AG20443 (cell line): ENCODE measurements around the gene ARVCF.
A peak's percentile ranks its signal among the peaks of the same experiment; 100 is the strongest.

Experiments used
- DNase-seq: peaks from one replicate; pipeline ENCODE4 v3.0.0; 2012; ENCODE audit warnings: low spot score, mixed read lengths

The ARVCF gene, protein sequence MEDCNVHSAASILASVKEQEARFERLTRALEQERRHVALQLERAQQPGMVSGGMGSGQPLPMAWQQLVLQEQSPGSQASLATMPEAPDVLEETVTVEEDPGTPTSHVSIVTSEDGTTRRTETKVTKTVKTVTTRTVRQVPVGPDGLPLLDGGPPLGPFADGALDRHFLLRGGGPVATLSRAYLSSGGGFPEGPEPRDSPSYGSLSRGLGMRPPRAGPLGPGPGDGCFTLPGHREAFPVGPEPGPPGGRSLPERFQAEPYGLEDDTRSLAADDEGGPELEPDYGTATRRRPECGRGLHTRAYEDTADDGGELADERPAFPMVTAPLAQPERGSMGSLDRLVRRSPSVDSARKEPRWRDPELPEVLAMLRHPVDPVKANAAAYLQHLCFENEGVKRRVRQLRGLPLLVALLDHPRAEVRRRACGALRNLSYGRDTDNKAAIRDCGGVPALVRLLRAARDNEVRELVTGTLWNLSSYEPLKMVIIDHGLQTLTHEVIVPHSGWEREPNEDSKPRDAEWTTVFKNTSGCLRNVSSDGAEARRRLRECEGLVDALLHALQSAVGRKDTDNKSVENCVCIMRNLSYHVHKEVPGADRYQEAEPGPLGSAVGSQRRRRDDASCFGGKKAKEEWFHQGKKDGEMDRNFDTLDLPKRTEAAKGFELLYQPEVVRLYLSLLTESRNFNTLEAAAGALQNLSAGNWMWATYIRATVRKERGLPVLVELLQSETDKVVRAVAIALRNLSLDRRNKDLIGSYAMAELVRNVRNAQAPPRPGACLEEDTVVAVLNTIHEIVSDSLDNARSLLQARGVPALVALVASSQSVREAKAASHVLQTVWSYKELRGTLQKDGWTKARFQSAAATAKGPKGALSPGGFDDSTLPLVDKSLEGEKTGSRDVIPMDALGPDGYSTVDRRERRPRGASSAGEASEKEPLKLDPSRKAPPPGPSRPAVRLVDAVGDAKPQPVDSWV

DNA sequence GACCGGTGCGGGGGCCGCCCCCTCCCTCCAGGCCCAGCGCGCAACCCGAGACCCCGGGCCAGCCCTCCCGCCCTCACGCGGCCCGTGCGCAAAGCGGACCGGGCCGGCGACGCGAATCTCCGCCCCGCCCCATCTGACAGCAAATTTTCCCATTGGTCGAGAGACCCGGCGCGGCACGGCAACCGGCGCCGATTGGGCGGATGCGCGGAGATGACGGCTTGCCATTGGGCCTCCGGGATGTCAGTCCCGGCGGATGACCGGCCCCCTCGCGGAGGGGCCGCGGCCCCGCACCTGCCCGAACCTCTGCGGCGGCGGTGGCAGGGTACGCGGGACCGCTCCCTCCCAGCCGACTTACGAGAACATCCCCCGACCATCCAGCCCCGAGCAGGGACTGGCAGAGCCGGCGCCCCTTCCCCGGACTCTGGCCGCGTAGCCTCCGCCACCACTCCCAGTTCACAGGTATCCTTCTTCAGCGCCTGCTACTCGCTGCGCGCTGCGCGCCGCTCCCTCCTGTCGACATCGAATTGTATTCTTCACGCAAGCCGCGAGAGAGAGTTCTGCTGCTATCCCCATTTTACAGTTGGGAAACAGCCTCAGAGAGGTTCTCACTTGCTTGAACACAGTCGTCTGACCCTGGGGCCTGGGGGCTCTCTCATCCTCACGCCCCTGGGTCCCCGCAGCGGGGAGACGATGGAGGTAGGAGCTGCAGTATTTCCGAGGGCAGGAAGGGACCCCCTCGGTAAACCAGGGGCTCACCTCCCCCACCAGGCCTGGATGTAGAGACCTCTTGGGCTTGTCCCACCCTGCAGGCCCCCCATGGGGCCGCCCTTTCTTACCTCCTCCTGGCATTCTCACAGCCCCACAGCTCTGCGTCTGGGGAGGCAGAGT is at the start of gene ARVCF:
ARVCF (minus strand) TSS at position 90 of the 888 bp plus-strand sequence. CDS start 26,029 bp downstream, outside the sequence.
- peak; percentile 99 for DNase-seq

DNA sequence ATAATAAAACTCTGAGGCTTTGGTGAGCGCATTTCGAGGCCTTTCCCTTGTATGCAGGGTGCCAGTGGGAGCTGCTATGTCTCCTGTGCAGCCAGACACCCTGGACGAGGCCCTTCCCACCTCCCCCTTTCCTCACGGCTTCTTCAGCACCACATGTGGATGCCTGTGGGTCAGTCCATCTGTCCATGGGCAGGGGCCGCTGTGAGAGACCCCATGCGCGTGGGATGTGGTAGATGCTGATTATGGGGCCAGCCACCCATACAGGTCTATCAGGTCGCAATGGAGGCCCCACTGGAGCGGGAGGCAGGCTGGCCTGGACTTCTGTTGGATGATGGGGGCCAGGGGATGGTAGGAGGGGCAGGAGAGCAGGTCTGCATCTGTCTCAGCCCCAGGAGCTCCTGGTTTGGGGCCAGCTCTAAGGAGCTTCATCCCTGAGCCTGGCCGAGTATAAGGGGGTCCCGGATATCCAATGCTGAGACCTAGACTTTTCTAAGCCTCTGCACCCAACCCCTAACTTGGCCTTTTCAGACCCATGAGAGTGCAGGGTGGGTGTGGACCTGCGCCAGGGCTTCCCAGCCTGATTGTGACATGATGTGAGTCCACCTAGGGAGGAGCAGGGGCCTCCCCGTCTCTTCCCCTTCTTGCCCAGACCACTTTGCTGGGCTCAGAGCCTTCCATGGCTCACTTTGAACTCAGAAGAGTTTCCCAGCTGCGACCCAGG is 49.4 kb upstream of the ARVCF start:
- DNase-seq = no peak

DNA sequence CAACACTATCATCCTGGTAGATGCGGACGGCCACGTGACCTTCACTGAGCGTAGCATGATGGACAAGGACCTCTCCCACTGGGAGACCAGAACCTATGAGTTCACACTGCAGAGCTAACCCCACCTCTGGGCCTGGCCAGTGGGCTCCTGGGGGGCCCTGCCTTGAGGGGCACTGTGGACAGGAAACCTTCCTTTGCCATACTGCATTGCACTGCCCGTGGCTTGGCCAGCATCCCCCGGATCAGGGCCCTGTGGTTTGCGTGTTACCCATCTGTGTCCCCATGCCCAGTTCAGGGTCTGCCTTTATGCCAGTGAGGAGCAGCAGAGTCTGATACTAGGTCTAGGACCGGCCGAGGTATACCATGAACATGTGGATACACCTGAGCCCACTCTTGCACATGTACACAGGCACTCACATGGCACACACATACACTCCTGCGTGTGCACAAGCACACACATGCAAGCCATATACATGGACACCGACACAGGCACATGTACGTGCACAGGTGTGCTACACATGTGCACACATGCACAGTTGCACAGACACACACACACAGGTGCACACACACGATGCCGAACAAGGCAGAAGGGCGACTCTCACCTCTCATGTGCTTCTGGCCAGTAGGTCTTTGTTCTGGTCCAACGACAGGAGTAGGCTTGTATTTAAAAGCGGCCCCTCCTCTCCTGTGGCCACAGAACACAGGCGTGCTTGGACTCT is 48.1 kb upstream of the ARVCF start:
- no peak for DNase-seq

DNA sequence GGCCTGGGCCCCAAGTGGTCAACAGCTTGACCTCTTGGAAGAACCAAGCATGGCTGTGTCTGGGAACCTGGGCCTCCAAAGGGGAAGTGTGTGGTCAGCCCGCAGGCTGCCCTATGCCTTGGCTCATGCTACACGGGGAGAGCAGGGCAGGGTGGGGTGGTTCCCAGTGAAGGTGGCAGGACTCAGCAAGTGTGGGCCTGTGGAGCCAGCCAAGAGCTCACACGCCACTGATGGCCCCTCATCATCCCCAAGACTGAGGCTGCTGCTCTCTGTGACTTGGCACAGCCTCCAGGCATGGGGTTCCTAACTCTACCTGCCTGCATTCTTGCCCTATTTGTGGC is 47.5 kb upstream of the ARVCF start:
- no peak for DNase-seq

DNA sequence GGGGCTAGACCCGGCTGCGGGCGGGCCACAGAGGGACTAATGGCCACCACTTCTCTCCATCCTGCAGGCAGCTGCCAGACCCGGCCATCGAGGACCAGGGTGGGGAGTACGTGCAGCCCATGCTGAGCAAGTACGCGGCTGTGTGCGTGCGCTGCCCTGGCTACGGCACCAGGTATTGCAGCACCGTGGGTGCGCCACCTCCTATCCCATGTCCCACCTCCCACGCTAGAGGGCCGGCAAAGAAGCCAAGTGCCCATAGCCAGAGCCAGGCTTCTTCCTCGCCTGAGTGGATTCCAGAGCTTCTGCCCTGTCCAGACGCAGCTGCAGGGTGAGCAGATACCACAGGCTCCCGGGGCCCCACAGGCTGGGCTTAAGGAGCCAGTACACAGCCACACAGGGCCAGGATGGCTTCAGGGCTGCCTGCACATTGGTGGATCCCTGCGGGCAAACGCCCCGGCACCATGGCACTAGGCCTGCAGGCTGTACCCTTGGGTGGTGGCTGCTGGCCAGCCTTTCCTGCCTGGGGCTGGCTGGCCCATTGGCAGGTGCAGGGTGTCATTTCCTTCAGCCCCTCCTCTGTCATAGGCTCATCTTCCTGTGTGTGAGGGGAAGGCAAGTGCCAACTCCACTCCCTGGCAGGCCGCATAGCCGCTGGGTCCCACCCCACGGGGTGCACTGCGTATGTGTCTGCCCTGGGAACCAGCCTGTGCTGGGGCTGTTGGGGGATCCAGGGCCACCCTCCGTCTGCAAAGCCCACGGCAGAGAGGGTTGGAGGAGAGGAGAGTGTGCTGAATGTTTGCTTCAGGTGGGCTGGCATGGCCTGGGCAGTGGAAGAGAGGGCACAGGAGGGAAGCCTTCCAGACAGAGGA is 46.9 kb upstream of the ARVCF start:
- DNase-seq = no peak

DNA sequence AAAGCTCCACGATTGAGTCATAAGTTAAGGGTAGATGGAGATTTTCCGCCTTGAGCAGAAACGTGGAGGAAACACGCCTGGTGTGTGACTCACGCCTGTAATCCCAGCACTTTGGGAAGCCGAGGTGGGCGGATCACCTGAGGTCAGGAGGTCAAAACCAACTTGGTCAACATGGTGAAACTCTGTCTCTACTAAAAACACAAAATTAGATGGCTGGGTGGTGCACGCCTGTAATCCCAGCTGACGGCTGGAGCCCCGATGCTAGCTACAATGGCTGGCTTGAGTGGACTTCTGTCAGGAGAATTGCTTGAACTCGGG is 46.1 kb upstream of the ARVCF start:
- no peak for DNase-seq

DNA sequence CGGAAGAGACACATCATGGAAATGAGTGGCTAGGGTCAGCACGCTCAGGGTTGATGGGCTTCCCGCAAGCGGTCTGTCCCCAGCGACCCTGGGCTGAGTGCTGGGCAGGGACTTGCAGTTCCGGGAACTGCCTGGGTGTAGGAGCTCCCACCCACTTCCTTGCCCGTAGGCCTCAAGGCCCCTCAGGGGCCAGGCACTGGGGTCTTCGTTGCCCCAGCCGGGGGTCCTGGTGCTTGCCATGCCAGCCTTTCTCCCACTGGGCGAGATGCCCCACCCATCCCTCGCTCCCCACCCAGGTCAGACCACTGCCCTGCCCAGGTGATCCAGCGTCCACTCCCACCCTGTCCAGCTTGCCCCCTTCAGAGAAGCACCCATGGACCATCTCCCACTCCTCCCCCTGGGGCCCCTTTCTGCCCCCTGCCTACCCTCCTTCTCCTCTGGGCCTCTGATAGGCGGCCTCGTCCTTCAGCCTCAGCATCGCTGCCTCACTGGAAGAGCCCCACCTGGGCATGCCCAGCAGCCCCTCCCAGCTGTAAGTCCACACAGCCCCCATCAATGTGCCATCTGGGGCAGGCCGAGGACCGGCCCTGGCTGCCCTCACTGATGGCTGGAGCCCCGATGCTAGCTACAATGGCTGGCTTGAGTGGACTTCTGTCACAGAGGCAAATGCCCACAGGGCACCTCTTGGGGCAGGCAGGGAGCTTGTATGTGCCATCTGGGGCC is 45.6 kb upstream of the ARVCF start:
- DNase-seq = no peak

DNA sequence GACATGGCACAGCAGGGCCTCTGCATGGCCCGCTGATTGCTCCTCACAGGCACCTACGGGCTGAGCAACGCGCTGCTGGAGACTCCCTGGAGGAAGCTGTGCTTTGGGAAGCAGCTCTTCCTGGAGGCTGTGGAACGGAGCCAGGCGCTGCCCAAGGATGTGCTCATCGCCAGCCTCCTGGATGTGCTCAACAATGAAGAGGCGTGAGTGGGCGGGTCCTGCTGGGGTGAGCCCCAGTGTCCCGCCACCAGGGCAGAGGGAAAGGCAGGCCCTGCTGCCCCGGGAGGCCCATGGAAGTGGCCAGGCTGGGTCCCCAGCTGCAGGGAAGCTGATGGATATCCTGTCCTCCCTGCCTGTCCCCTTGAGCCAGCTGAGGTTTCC is 44.8 kb upstream of the ARVCF start:
- peak; percentile 14 for DNase-seq

DNA sequence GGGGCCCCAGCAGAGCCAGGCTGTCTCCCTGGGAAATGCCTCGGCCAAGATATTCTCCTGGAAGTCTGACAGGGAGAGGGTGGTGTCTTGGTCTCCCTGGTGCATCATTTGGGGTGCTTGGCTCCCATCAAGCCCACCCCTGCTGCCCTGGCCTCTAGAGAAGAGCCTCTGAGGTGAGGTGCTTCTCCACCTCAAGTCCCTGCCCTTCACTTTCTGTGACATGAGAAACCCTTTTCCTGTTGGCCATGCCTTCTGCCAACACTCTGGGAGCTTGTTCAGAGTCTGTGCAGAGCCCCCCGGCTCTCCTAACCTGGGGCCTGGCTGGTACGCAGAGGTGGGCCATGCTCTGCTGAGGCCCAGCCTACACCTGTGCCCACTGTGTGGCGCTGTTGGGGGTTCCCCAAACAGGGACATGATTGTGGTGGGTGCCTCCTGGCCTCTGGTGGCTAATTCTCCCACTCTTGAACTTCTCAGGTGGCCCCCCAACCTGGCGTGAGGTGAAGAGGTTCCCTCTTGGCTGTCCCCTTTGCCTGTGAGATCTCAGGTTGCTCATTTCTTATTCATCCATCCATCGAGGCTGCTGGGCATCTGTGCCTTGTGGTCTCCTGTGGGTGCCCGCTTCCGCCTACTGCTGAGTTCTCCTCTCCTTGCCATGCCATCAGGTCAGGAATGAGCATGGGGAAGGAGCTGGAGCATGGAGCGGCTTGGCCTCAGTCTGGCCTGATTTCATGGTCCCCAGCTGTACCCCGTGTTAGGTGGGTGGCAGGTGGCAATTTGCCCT is 44.3 kb upstream of the ARVCF start:
- DNase-seq = peak; percentile 11

DNA sequence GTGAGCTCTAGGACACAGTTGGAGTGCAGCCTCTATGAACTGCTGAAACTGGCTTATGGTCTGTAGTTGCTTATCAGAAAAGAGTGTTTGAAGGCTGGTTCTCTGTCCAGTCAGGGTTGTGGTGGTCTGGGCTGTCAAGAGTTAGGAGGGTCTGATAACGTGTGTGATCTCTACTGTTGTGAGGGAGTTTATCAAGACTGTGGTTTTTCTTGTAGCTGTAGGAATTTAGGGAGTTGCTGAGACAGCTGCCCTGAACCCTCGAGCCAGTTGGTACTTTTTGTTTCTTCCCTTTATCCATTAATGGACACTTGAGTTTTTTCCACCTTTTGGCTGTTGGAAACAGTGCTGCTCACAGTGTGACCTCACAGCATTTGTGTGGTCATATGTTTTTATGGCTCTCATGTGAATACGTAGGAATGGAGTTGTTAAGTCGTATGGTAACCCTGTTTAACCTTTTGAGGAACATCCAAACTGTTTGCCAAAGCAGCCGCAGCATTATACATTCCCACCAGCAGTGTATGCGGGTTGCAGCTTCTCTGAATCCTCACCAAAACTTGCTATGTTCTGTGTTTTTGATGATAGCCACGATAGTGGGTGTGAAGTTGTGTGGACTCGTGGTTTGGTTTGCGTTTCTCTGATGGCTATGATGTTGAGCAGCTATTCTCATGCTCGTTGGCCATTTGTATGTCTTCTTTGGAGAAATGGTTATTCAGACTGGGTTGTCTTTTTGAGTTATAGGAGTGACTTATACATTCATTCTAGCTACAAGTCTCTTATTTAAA is 42.6 kb upstream of the ARVCF start:
- no peak for DNase-seq

DNA sequence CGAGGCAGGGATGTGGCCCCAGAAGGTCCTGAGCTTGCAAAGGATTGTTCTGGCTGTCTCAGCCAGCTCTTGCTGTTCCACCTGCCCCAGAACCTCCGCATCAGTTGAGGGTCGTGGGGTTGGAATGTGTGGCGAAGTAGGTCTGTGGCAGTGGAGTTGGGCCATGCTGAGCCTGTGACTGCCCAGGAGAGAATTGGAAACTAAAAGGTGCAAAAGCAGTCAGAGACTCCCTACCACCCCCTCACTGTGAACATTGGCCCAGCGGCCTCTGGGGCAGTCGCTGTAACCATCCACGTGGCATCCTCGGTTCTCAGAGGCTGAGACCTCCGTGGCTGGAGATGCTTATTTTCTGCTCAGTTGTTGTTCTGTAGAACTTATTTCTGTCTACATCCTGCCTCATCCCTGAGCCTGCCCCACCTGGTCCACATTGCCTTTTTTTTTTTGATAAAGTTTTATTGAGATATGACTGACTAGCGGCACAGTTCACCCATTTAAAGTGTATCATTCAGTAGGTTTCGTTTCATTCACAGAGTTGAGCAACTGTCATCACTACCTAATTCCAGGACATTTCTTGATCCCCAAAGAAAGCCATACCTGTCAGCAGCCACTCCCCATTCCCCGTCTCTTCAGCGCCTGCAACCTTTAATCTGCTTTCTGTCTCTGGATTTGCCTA is 41.1 kb upstream of the ARVCF start:
- no peak for DNase-seq

DNA sequence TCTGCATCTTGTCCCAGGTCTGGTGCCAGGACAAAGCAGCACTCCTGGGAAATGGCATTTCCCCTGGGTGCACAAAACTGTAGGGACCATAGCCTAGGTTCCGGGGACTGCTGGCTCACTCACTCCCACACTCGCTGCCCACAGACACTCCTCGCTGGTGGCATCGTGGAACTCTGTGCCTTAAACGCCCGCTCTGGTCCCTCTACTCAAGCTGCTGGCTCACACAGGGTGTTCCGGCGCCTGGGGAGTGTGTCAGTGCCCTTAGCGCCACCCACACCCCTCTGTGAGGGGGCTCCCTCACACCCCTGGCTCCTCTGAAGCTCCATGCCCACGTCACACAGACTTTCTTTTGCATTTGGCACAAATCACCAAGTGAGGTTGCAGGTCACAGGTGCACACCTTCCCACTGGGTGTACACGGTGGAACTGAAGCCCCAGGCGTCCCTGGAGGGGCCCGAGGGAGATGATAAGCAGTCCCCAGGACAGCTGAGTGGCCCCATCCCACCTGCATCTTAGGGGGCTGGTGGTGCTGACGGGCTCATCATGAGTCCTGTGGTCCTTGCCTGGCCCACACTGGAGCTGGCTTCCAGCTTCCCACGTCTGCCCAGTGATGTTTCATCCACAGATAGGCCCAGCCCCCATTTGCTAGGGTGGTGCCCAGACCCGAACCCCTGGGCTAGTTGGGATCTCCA is 40.2 kb upstream of the ARVCF start:
- no peak for DNase-seq

DNA sequence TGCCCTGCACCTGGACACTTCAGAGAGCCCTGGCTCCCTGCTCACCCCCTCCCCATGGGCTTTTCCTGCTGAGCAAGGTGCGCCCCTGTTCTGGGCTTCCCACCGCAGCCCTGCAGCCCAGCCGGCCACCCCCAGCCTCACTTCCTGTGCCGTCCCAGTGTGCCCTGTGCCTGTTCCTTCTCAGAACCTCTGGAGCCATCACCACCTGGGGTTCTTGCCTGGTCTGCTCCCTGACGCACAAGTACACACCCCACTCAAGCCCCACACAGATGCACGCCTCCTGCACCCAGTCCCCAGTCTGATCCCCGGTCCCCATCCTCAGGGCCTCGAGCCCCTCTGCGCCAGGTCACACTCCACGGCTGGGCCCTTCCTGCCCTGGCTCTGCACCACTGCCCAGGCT is 39.5 kb upstream of the ARVCF start:
- DNase-seq = no peak

DNA sequence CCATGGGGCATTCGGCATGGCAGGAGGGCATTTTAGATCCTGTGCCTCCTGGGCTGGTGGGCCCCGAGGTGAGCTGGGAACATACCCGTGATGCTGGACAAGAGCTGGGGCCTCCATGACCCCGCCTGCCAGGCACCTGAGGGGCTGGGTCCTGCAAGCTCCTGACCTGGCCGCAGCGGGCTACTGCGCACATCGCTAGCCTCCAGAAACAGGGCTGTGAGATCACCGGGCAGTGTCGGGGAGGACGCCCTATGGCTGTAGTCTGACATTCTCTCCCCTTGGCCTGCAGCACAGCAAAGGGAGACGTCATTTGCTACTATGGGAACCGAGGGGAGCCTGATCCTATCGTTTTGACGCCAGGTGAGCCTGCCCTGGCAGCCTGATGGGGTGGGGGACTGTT is 39.0 kb upstream of the ARVCF start:
- no peak for DNase-seq

DNA sequence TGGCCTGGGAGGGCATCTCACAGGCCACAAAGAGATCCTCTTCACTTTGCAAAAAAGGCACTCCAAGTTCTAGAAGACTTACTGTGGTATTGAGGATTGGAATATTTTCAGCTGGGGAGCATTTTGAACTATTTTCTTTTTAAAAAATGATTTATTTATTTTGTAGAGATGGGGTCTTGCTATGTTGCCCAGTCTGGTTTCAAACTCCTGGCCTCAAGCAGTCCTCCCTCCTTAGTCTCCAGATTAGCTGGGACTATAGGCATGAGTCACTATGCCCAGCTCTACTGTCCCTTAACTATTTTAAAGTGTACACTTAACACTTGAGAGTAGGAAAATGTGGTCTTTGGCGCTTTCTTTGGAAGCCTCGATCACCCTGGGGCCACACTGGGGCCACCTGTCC is 38.5 kb upstream of the ARVCF start:
- DNase-seq = no peak

DNA sequence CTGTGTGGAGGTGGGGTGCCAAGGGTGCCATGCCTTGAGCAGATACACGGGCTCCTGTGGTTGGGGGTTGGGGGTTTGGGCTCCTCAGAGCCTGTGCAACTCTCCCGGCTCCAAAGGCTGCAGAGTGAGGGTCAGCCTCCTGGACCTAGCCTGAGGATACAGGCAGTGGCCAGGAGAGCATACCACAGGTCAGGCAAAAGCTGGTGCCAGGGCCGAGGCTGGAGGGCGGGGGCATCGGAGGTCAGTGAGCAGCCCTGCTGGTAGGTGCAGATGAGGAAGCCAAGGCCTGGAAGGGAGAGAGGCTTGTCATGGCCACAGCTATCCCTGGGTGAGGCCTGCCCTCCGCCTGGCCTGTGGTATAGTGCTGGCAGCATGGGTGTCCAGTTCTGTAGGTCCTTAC is 37.9 kb upstream of the ARVCF start:
- DNase-seq = no peak

DNA sequence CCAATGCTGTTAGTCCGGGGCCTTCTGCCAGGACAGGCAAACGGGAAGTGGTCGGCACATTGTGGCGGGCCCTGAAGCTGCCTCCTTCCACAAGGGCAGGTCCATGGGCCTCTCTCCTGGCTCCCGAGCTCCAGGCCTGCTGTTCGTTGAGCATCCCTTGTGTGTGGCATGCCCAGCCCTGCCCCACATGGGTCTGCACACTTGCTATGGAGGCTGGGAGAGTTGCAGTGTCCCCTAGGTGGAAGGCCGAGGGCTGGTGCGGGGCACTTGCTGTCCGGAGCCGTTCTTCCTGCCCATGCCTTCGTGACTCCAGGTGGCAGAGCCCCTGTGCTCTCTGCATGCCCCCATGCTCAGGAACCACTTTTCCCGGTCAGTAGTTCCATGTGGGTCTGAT is 37.4 kb upstream of the ARVCF start:
- no peak for DNase-seq
